ENCODE measurements around the gene CIRBP. TPM values are rescaled to one million over a fixed set of nuclear protein-coding genes. Genes with fewer than 3 reads are reported as not detected.

The CIRBP gene
- total and polyA plus RNA-seq, 9 of the 15 experiments (the other 6 are each of a cell fraction or from before 2014, with no cell fraction given) = 20.5 to 327 (median 176) TPM

DNA sequence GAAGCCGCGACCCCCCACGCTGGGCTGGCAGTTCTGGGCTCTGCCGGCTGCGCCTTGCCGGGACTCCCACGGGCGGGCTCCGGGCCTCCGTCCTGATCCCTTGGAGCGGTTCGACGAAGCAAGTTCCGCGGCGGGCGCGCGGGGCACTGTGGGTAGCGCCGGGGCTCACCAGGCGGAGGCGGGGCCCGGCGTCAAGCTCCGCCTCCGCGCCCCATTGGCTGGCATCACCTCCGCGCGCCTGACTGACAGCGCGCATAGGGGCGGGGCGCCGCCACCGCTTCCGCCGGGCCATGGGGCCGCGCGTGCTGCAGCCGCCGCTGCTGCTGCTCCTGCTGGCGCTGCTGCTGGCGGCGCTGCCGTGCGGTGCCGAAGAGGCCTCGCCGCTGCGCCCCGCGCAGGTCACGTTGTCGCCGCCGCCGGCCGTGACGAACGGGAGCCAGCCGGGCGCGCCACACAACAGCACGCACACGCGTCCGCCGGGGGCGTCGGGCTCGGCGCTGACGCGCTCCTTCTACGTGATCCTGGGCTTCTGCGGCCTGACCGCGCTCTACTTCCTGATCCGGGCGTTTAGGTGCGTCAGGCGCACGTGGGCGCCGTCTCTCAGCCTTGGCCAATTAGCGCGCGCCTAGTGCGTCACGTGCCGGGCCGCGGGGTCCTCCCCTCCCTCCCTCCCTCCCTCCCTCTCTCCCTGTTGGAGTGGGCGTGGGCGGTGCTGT is 6.3 kb downstream of the CIRBP start, which contains the start of gene FAM174C (continued):
- TF ChIP-seq MBD2 (IDR thresholded peaks at IDR 0.05; ENCODE audit: borderline replicate concordance, low read depth) (peak; percentile 10; the same call in 1 of the 2 replicates), ERF (CRISPR knock-in tag; IDR thresholded peaks at IDR 0.05) (peak; percentile 93), TBP (optimal IDR thresholded peaks at IDR 0.05; ENCODE audit: low read depth, low read length) (peak; percentile 57), NFYB (IDR thresholded peaks at IDR 0.05; ENCODE audit: extremely low read depth, insufficient read length) (peak; percentile 63), ZNF764 (CRISPR knock-in tag; IDR thresholded peaks at IDR 0.05; ENCODE audit: low read depth) (no peak), CTBP1 (IDR thresholded peaks at IDR 0.05; ENCODE audit: borderline replicate concordance) (peak; percentile 95), SMAD4 (CRISPR knock-in tag; conservative IDR thresholded peaks at IDR 0.05) (peak; percentile 73), ATF1 (CRISPR knock-in tag; IDR thresholded peaks at IDR 0.05) (peak; percentile 73), ATF1 (tag; IDR thresholded peaks at IDR 0.05) (peak; percentile 97), TOE1 (IDR thresholded peaks at IDR 0.05; ENCODE audit: borderline replicate concordance) (peak; percentile 81; the same call in 1 of the 2 replicates), TOE1 (CRISPR knock-in tag; IDR thresholded peaks at IDR 0.05; ENCODE audit: borderline replicate concordance, low read depth) (peak; percentile 41; the same call in 1 of the 2 replicates), ILF3 (IDR thresholded peaks at IDR 0.05; ENCODE audit: borderline replicate concordance) (0 out of 2 replicates have a peak, but pooled peaks have one; percentile 32), MTA3 (IDR thresholded peaks at IDR 0.05; ENCODE audit: borderline replicate concordance) (peak; percentile 85; the same call in 1 of the 2 replicates), SIN3B (IDR thresholded peaks at IDR 0.05; ENCODE audit: low read depth) (peak; percentile 95)
- TF ChIP-seq, protein P1, sequence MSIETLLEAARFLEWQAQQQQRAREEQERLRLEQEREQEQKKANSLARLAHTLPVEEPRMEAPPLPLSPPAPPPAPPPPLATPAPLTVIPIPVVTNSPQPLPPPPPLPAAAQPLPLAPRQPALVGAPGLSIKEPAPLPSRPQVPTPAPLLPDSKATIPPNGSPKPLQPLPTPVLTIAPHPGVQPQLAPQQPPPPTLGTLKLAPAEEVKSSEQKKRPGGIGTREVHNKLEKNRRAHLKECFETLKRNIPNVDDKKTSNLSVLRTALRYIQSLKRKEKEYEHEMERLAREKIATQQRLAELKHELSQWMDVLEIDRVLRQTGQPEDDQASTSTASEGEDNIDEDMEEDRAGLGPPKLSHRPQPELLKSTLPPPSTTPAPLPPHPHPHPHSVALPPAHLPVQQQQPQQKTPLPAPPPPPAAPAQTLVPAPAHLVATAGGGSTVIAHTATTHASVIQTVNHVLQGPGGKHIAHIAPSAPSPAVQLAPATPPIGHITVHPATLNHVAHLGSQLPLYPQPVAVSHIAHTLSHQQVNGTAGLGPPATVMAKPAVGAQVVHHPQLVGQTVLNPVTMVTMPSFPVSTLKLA (conservative IDR thresholded peaks at IDR 0.05) = peak; percentile 97
- TF ChIP-seq, protein P2, sequence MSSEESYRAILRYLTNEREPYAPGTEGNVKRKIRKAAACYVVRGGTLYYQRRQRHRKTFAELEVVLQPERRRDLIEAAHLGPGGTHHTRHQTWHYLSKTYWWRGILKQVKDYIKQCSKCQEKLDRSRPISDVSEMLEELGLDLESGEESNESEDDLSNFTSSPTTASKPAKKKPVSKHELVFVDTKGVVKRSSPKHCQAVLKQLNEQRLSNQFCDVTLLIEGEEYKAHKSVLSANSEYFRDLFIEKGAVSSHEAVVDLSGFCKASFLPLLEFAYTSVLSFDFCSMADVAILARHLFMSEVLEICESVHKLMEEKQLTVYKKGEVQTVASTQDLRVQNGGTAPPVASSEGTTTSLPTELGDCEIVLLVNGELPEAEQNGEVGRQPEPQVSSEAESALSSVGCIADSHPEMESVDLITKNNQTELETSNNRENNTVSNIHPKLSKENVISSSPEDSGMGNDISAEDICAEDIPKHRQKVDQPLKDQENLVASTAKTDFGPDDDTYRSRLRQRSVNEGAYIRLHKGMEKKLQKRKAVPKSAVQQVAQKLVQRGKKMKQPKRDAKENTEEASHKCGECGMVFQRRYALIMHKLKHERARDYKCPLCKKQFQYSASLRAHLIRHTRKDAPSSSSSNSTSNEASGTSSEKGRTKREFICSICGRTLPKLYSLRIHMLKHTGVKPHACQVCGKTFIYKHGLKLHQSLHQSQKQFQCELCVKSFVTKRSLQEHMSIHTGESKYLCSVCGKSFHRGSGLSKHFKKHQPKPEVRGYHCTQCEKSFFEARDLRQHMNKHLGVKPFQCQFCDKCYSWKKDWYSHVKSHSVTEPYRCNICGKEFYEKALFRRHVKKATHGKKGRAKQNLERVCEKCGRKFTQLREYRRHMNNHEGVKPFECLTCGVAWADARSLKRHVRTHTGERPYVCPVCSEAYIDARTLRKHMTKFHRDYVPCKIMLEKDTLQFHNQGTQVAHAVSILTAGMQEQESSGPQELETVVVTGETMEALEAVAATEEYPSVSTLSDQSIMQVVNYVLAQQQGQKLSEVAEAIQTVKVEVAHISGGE (CRISPR knock-in tag; IDR thresholded peaks at IDR 0.05) = peak in 1 of 3 experiments; percentile 70; a peak in 2 of 6 replicates
- TF ChIP-seq, protein P3, sequence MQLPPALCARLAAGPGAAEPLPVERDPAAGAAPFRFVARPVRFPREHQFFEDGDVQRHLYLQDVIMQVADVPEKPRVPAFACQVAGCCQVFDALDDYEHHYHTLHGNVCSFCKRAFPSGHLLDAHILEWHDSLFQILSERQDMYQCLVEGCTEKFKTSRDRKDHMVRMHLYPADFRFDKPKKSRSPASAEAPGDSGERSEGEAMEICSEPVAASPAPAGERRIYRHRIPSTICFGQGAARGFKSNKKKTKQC (CRISPR knock-in tag; IDR thresholded peaks at IDR 0.05) = peak; percentile 16; the same call in 1 of the 2 replicates
- TF ChIP-seq, protein P4, sequence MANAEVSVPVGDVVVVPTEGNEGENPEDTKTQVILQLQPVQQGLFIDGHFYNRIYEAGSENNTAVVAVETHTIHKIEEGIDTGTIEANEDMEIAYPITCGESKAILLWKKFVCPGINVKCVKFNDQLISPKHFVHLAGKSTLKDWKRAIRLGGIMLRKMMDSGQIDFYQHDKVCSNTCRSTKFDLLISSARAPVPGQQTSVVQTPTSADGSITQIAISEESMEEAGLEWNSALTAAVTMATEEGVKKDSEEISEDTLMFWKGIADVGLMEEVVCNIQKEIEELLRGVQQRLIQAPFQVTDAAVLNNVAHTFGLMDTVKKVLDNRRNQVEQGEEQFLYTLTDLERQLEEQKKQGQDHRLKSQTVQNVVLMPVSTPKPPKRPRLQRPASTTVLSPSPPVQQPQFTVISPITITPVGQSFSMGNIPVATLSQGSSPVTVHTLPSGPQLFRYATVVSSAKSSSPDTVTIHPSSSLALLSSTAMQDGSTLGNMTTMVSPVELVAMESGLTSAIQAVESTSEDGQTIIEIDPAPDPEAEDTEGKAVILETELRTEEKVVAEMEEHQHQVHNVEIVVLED (CRISPR knock-in tag; IDR thresholded peaks at IDR 0.05) = peak; percentile 81
- TF ChIP-seq, protein P5, sequence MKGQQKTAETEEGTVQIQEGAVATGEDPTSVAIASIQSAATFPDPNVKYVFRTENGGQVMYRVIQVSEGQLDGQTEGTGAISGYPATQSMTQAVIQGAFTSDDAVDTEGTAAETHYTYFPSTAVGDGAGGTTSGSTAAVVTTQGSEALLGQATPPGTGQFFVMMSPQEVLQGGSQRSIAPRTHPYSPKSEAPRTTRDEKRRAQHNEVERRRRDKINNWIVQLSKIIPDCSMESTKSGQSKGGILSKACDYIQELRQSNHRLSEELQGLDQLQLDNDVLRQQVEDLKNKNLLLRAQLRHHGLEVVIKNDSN (CRISPR knock-in tag; IDR thresholded peaks at IDR 0.05) = peak; percentile 99

Measured in K562 (cell line).